ENCODE measurements around the gene BRME1. TPM values are rescaled to one million over a fixed set of nuclear protein-coding genes. Genes with fewer than 3 reads are reported as not detected.
A peak's percentile ranks its signal among the peaks of the same experiment; 100 is the strongest.

Gene BRME1
- total RNA-seq, 1 donor from 2014 or later: 15.0 TPM

DNA sequence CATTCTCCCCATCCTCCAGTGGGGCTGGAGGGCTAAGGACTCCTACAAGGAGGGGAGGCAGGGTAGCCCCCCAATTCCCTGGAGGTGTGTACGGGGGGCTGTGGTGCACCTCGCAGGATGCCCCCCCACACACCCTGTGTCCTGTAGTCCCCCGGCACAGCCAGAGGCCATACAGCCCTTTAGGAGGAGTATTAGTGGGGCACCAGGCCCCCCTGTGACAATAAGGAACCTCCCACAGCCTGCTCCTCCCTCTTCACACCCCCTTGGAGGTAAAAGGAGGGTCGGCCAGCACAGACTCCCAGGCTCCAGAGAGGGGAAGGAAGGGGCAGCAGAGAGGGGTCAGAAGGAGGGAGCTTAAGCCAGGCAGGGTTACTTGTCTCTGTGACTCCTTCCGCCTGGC lies 29.1 kb downstream of the BRME1 start, which contains the start of gene NANOS3:
Gene NANOS3, plus strand, starts transcription at position 301 of the 400 bp plus-strand sequence. CDS start 115 bp downstream, outside the sequence.
- H3K27ac Mint-ChIP-seq (ENCODE audit: unreplicated experiment): no peak within 1 kb of the TSS
- peaks cover 21% of the 10 kb centered on the region for H3K4me1 Mint-ChIP-seq
- H3K4me3 Mint-ChIP-seq: no peak within 1 kb of the TSS
- no peaks in the 10 kb centered on the region for H3K36me3 Mint-ChIP-seq (ENCODE audit: low read depth)
- no peak for DNase-seq (ENCODE audit: low read depth, low spot score)
- TF ChIP-seq, protein P1, sequence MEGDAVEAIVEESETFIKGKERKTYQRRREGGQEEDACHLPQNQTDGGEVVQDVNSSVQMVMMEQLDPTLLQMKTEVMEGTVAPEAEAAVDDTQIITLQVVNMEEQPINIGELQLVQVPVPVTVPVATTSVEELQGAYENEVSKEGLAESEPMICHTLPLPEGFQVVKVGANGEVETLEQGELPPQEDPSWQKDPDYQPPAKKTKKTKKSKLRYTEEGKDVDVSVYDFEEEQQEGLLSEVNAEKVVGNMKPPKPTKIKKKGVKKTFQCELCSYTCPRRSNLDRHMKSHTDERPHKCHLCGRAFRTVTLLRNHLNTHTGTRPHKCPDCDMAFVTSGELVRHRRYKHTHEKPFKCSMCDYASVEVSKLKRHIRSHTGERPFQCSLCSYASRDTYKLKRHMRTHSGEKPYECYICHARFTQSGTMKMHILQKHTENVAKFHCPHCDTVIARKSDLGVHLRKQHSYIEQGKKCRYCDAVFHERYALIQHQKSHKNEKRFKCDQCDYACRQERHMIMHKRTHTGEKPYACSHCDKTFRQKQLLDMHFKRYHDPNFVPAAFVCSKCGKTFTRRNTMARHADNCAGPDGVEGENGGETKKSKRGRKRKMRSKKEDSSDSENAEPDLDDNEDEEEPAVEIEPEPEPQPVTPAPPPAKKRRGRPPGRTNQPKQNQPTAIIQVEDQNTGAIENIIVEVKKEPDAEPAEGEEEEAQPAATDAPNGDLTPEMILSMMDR (conservative IDR thresholded peaks at IDR 0.05): no peak
- H3K27me3 Mint-ChIP-seq (ENCODE audit: low read depth): peaks cover 6% of the 10 kb centered on the region
- no peaks in the 10 kb centered on the region for H3K9me3 Mint-ChIP-seq

DNA sequence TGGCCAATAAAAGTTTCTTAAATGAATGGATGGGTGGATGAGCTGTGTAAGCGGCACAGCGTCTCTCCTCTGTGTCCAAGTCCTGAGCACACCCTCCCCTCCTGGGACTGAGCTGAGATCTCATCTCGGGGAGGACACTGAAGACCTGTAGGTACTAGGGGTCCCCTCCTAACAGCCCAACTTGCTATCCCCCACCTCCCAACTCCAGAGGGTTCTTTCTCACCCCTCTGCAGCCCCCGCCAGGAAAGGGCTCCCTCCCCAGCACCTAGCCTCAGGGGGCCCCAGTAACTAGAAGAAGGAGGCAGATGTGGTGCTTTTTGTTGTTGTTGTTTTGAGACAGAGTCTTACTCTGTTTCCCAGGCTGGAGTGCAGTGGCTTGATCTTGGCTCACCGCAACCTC lies 30.1 kb downstream of the BRME1 start:
- Mint-ChIP-seq H3K27ac (ENCODE audit: unreplicated experiment) (peak overlapping the region; percentile 19), H3K36me3 (ENCODE audit: low read depth) (no peaks in the 10 kb centered on the region), H3K4me1 (peaks cover 11% of the 10 kb centered on the region), H3K9me3 (no peaks in the 10 kb centered on the region), H3K4me3 (peak overlapping the region; percentile 62), H3K27me3 (ENCODE audit: low read depth) (peaks cover 6% of the 10 kb centered on the region)
- TF ChIP-seq, protein P1 (conservative IDR thresholded peaks at IDR 0.05): no peak
- no peak for DNase-seq (ENCODE audit: low read depth, low spot score)

DNA sequence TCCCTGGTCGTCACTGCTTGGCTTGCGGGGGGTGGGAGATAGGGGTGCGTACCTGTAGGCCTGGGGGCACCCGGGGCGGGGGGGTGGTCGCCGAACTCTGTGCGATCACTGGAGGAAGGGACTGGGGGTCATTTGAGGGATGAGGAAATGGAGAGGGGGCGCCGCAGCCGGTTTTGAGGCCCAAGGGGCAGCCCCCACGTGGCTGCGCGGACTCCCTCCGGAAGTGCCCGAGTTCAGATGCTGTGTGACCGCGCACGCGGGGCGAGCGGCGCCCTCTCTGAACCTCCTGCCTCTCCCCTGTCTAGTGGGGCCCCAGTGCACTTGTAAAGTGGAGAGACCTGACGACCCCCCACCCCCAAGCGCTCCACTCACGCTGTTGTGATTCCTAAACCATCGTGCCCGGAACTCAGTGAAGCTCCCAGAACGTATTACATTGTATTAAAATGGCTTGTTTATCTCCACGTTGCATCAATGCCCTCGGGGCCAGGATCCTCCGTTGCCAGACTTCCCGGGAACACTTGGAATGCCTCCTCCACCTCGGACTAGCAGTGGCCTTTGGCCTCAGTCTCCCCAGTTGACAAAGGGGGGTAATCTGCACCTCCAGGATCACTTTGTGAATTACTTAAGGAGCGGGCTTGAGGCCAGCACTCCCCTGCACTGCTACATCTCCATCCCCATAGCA lies 31.9 kb downstream of the BRME1 start:
- TF ChIP-seq, protein P1 (conservative IDR thresholded peaks at IDR 0.05): no peak
- no peak overlapping the region for H3K27ac Mint-ChIP-seq (ENCODE audit: unreplicated experiment)
- H3K9me3 Mint-ChIP-seq: no peaks in the 10 kb centered on the region
- H3K27me3 Mint-ChIP-seq (ENCODE audit: low read depth): peaks cover 12% of the 10 kb centered on the region
- no peaks in the 10 kb centered on the region for H3K36me3 Mint-ChIP-seq (ENCODE audit: low read depth)
- H3K4me3 Mint-ChIP-seq: peak overlapping the region; percentile 59
- no peak for DNase-seq (ENCODE audit: low read depth, low spot score)
- H3K4me1 Mint-ChIP-seq: peaks cover 13% of the 10 kb centered on the region

DNA sequence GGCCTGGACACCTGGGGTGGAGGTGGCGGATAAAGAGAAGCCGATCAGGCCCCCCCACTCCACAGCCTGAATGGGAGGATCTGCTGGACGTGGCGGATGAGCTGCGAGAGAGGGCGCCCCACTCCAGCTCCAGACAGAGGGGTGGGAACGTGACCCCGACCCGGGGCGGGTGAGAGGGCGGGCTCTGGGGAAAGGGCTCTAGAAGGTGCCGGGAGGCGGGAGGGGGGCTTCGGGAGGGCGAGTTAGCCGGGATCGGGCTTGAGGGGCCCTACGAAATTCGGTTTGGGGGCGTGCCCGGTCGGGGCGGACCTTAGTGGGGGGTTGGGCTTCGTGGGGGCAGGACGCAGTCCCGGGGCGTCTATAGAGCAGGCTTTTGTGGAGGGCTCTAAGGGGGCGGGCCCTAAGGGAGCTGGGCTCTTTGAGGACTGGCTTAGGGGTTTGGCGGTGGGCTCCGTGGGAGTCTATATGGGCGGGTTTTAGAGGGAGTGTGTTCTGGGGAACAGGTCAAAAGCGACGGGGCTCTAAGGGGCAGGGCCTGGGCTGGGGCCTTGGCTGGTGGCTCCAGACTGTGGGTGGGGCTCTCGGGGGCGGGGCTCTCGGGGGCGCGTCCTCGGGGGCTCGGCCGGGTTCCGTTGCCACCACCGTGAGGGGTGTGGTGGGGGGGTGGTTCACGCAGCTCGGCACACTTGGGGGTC lies 33.1 kb downstream of the BRME1 start:
- DNase-seq (ENCODE audit: low read depth, low spot score): peak; percentile 46
- Mint-ChIP-seq H3K36me3 (ENCODE audit: low read depth) (no peaks in the 10 kb centered on the region), H3K27me3 (ENCODE audit: low read depth) (peaks cover 19% of the 10 kb centered on the region), H3K4me1 (peaks cover 19% of the 10 kb centered on the region), H3K27ac (ENCODE audit: unreplicated experiment) (no peak overlapping the region), H3K4me3 (peak overlapping the region; percentile 83), H3K9me3 (no peaks in the 10 kb centered on the region)
- TF ChIP-seq, protein P1 (conservative IDR thresholded peaks at IDR 0.05): no peak

DNA sequence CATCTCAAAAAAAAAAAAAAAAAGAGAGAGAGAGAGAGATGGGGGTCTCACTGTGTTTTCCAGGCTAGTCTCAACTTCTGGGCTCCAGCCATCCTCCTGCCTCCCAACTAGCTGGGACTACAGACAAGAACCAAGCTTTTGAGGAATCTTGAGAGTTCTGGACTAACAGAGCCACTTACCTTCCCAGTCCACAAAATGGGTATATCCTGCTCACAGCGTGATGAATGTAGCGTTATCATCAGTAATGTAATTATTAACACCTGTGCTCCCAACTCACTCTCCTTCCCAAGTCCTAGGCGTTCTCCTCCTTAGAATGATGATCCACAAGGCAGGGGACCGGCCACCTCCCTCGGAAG lies 33.6 kb downstream of the BRME1 start:
- TF ChIP-seq, protein P1 (conservative IDR thresholded peaks at IDR 0.05): no peak
- Mint-ChIP-seq H3K36me3 (ENCODE audit: low read depth) (no peaks in the 10 kb centered on the region), H3K4me3 (peak overlapping the region; percentile 83), H3K4me1 (peaks cover 19% of the 10 kb centered on the region), H3K9me3 (no peaks in the 10 kb centered on the region), H3K27ac (ENCODE audit: unreplicated experiment) (no peak overlapping the region), H3K27me3 (ENCODE audit: low read depth) (peaks cover 24% of the 10 kb centered on the region)
- no peak for DNase-seq (ENCODE audit: low read depth, low spot score)

Measured in neural crest cell (in vitro differentiated cells).